HUES48 (cell line): ENCODE results near the gene CC2D2A.
A peak's percentile ranks its signal among the peaks of the same experiment; 100 is the strongest.

Experiments used
- H3K27ac ChIP-seq: one replicate; pipeline ENCODE4 v1.7.0; 2013; ENCODE audit warnings: low read depth, low read length, inconsistent platforms
- H3K27me3 ChIP-seq: 2 replicates; pipeline ENCODE4 v1.6.1; 2013; ENCODE audit warnings: mild to moderate bottlenecking, low read length; ENCODE audit not compliant: control insufficient read depth, insufficient read depth
- H3K36me3 ChIP-seq: 2 replicates; pipeline ENCODE4 v1.6.1; 2013; ENCODE audit warnings: low read length; ENCODE audit not compliant: control insufficient read depth, insufficient read depth
- H3K4me1 ChIP-seq: 2 replicates; pipeline ENCODE4 v1.6.1; 2013; ENCODE audit warnings: mild to moderate bottlenecking, low read length; ENCODE audit not compliant: control insufficient read depth, insufficient read depth
- H3K4me3 ChIP-seq: 2 replicates; pipeline ENCODE4 v1.5.1; 2013; ENCODE audit warnings: mild to moderate bottlenecking, low read depth, low read length
- H3K9ac ChIP-seq: 2 replicates; pipeline ENCODE4 v1.6.1; 2013; ENCODE audit warnings: mild to moderate bottlenecking, low read depth, low read length, moderate library complexity
- H3K9me3 ChIP-seq: 2 replicates; pipeline ENCODE4 v1.6.1; 2013; ENCODE audit warnings: low read length; ENCODE audit not compliant: control insufficient read depth, insufficient read depth

Gene CC2D2A

GRCh38 chr4:15542760-15543159 is 73.1 kb downstream of the CC2D2A start:
- Histone ChIP-seq H3K36me3 (peaks cover 6% of the 10 kb centered on the region; the same call in 1 of the 2 replicates), H3K9me3 (no peaks in the 10 kb centered on the region), H3K9ac (no peak overlapping the region), H3K4me1 (peaks cover 22% of the 10 kb centered on the region), H3K27me3 (no peaks in the 10 kb centered on the region), H3K4me3 (no peak overlapping the region), H3K27ac (no peak overlapping the region)

GRCh38 chr4:15543537-15544247 is 74.0 kb downstream of the CC2D2A start:
- no peak overlapping the region for H3K4me3 ChIP-seq
- H3K27me3 ChIP-seq: no peaks in the 10 kb centered on the region
- H3K9me3 ChIP-seq: no peaks in the 10 kb centered on the region
- no peaks in the 10 kb centered on the region for H3K36me3 ChIP-seq
- H3K27ac ChIP-seq: peak overlapping the region; percentile 74
- no peak overlapping the region for H3K9ac ChIP-seq
- peaks cover 22% of the 10 kb centered on the region for H3K4me1 ChIP-seq

GRCh38 chr4:15544248-15544729 is 74.6 kb downstream of the CC2D2A start:
- Histone ChIP-seq H3K36me3 (no peaks in the 10 kb centered on the region), H3K27ac (peak overlapping the region; percentile 48), H3K4me1 (peaks cover 22% of the 10 kb centered on the region), H3K9me3 (no peaks in the 10 kb centered on the region), H3K9ac (no peak overlapping the region), H3K27me3 (no peaks in the 10 kb centered on the region), H3K4me3 (no peak overlapping the region)

- Histone ChIP-seq H3K27ac (no peak overlapping the region), H3K9me3 (no peaks in the 10 kb centered on the region), H3K27me3 (no peaks in the 10 kb centered on the region), H3K4me3 (no peak overlapping the region), H3K4me1 (peaks cover 22% of the 10 kb centered on the region), H3K36me3 (no peaks in the 10 kb centered on the region), H3K9ac (no peak overlapping the region)
These were observed 75.7 kb downstream of the CC2D2A start for GRCh38 chr4:15545371-15545770.

GRCh38 chr4:15547392-15547791 is 77.7 kb downstream of the CC2D2A start:
- Histone ChIP-seq H3K27me3 (no peaks in the 10 kb centered on the region), H3K27ac (no peak overlapping the region), H3K9ac (no peak overlapping the region), H3K36me3 (no peaks in the 10 kb centered on the region), H3K4me1 (peaks cover 22% of the 10 kb centered on the region), H3K4me3 (no peak overlapping the region), H3K9me3 (no peaks in the 10 kb centered on the region)

- 0 out of 2 replicates have a peak, but pooled peaks cover 5% of the 10 kb centered on the region for H3K4me1 ChIP-seq
- no peak overlapping the region for H3K4me3 ChIP-seq
- no peak overlapping the region for H3K9ac ChIP-seq
- no peaks in the 10 kb centered on the region for H3K27me3 ChIP-seq
- no peak overlapping the region for H3K27ac ChIP-seq
- peaks cover 5% of the 10 kb centered on the region for H3K36me3 ChIP-seq
- H3K9me3 ChIP-seq: no peaks in the 10 kb centered on the region
These were observed 80.8 kb downstream of the CC2D2A start for GRCh38 chr4:15550491-15550890.

- H3K27ac ChIP-seq: no peak overlapping the region
- peaks cover 8% of the 10 kb centered on the region for H3K36me3 ChIP-seq
- no peak overlapping the region for H3K9ac ChIP-seq
These were observed 82.2 kb downstream of the CC2D2A start for GRCh38 chr4:15551740-15552446.

GRCh38 chr4:15552557-15553362 is 83.1 kb downstream of the CC2D2A start:
- H3K27ac ChIP-seq: no peak overlapping the region
- no peaks in the 10 kb centered on the region for H3K27me3 ChIP-seq
- no peak overlapping the region for H3K9ac ChIP-seq
- 0 out of 2 replicates have a peak, but pooled peaks cover 5% of the 10 kb centered on the region for H3K4me1 ChIP-seq
- H3K36me3 ChIP-seq: peaks cover 8% of the 10 kb centered on the region
- no peaks in the 10 kb centered on the region for H3K9me3 ChIP-seq
- no peak overlapping the region for H3K4me3 ChIP-seq

More at GRCh38 chr4:15551740-15552446, 82.2 kb downstream of the CC2D2A start:
- Histone ChIP-seq H3K9me3 (no peaks in the 10 kb centered on the region), H3K4me1 (0 out of 2 replicates have a peak, but pooled peaks cover 5% of the 10 kb centered on the region), H3K27me3 (no peaks in the 10 kb centered on the region), H3K4me3 (no peak overlapping the region)

GRCh38 chr4:15556511-15557092 is 86.9 kb downstream of the CC2D2A start:
- Histone ChIP-seq H3K9ac (no peak overlapping the region), H3K4me3 (no peak overlapping the region), H3K27me3 (no peaks in the 10 kb centered on the region), H3K4me1 (0 out of 2 replicates have a peak, but pooled peaks cover 5% of the 10 kb centered on the region), H3K27ac (no peak overlapping the region), H3K36me3 (peaks cover 8% of the 10 kb centered on the region), H3K9me3 (no peaks in the 10 kb centered on the region)

- no peak overlapping the region for H3K9ac ChIP-seq
These were observed 88.3 kb downstream of the CC2D2A start for GRCh38 chr4:15557786-15558550.

More at GRCh38 chr4:15557786-15558550, 88.3 kb downstream of the CC2D2A start:
- H3K4me3 ChIP-seq: no peak overlapping the region
- no peaks in the 10 kb centered on the region for H3K27me3 ChIP-seq
- no peak overlapping the region for H3K27ac ChIP-seq
- H3K9me3 ChIP-seq: no peaks in the 10 kb centered on the region
- H3K36me3 ChIP-seq: peaks cover 8% of the 10 kb centered on the region
- 0 out of 2 replicates have a peak, but pooled peaks cover 5% of the 10 kb centered on the region for H3K4me1 ChIP-seq
